Endothelial cell (in vitro differentiated cells): ENCODE data around the gene HDAC11. TPM values are rescaled to one million over a fixed set of nuclear protein-coding genes. Genes with fewer than 3 reads are reported as not detected.
A peak's percentile ranks its signal among the peaks of the same experiment; 100 is the strongest.

Experiments used
- DNase-seq: peaks from one replicate; pipeline ENCODE4 v3.0.0; 2021; ENCODE audit warnings: low spot score
- H3K27ac Mint-ChIP-seq: one replicate; pipeline ENCODE4 v1.8.0; 2021; ENCODE audit warnings: mixed read lengths, inconsistent platforms; ENCODE audit not compliant: unreplicated experiment
- H3K27me3 Mint-ChIP-seq: one replicate; pipeline ENCODE4 v1.8.0; 2021; ENCODE audit warnings: mild to moderate bottlenecking, moderate library complexity, mixed read lengths, inconsistent platforms; ENCODE audit not compliant: unreplicated experiment
- H3K36me3 Mint-ChIP-seq: one replicate; pipeline ENCODE4 v1.8.0; 2021; ENCODE audit warnings: mild to moderate bottlenecking, low read depth, mixed read lengths, inconsistent platforms; ENCODE audit not compliant: unreplicated experiment
- H3K4me1 Mint-ChIP-seq: one replicate; pipeline ENCODE4 v1.8.0; 2021; ENCODE audit warnings: mild to moderate bottlenecking, mixed read lengths, inconsistent platforms; ENCODE audit not compliant: unreplicated experiment
- H3K4me3 Mint-ChIP-seq: one replicate; pipeline ENCODE4 v1.8.0; 2021; ENCODE audit warnings: mild to moderate bottlenecking, mixed read lengths, inconsistent platforms; ENCODE audit not compliant: unreplicated experiment
- H3K9me3 Mint-ChIP-seq: one replicate; pipeline ENCODE4 v1.8.0; 2021; ENCODE audit warnings: mixed read lengths, inconsistent platforms; ENCODE audit not compliant: unreplicated experiment
- total RNA-seq: library from RNA; stranded (reverse); fragmentation: NEBNext Ultra II Directional; extraction: Animal tissue kit (Norgen Biotek cat#: 25700); gene quantifications from one replicate; pipeline ENCODE4 v1.2.1, GENCODE V29; 2021; ENCODE audit not compliant: unreplicated experiment
- TF ChIP-seq, protein P1 (sequence below): fragments of 200-600 bp; sonication (generic); IDR thresholded peaks from one replicate; pipeline ENCODE4 v1.5.0; 2021; ENCODE audit warnings: antibody characterized with exemption; ENCODE audit not compliant: unreplicated experiment

The HDAC11 gene
- total RNA-seq, 1 donor from 2014 or later = 14.8 TPM

DNA sequence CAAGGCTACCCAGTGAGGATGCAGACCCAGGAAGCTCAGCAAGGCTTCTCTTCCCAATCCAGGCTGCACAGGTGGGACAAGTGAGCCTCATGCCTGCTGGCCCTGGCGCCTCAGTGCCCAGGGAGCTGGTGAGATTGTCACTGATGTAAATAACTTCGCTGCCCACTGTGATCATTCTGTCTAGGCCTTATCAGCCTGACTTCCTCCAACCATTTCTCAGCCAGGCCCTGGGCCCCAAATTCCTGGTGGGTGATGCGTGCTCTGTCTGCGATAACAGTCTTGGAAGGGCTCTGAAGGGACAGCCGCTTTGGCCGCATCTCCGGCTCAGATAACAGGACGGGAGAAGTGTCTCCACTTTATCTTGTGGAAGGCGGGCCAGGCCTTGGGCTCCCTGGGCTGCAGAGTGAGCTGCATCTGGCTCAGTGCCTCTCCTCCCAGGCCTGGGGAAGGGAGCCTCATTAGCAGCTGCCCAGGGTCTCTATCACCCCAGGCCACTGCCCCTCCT, 66.6 kb downstream of the HDAC11 start:
- DNase-seq = no peak
- TF ChIP-seq, protein P1, sequence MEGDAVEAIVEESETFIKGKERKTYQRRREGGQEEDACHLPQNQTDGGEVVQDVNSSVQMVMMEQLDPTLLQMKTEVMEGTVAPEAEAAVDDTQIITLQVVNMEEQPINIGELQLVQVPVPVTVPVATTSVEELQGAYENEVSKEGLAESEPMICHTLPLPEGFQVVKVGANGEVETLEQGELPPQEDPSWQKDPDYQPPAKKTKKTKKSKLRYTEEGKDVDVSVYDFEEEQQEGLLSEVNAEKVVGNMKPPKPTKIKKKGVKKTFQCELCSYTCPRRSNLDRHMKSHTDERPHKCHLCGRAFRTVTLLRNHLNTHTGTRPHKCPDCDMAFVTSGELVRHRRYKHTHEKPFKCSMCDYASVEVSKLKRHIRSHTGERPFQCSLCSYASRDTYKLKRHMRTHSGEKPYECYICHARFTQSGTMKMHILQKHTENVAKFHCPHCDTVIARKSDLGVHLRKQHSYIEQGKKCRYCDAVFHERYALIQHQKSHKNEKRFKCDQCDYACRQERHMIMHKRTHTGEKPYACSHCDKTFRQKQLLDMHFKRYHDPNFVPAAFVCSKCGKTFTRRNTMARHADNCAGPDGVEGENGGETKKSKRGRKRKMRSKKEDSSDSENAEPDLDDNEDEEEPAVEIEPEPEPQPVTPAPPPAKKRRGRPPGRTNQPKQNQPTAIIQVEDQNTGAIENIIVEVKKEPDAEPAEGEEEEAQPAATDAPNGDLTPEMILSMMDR = no peak
- peaks cover 12% of the 10 kb centered on the region for H3K36me3 Mint-ChIP-seq
- H3K27ac Mint-ChIP-seq = no peak overlapping the region
- H3K27me3 Mint-ChIP-seq = peaks cover 14% of the 10 kb centered on the region
- H3K9me3 Mint-ChIP-seq = no peaks in the 10 kb centered on the region
- H3K4me1 Mint-ChIP-seq = peaks cover 14% of the 10 kb centered on the region
- no peak overlapping the region for H3K4me3 Mint-ChIP-seq

DNA sequence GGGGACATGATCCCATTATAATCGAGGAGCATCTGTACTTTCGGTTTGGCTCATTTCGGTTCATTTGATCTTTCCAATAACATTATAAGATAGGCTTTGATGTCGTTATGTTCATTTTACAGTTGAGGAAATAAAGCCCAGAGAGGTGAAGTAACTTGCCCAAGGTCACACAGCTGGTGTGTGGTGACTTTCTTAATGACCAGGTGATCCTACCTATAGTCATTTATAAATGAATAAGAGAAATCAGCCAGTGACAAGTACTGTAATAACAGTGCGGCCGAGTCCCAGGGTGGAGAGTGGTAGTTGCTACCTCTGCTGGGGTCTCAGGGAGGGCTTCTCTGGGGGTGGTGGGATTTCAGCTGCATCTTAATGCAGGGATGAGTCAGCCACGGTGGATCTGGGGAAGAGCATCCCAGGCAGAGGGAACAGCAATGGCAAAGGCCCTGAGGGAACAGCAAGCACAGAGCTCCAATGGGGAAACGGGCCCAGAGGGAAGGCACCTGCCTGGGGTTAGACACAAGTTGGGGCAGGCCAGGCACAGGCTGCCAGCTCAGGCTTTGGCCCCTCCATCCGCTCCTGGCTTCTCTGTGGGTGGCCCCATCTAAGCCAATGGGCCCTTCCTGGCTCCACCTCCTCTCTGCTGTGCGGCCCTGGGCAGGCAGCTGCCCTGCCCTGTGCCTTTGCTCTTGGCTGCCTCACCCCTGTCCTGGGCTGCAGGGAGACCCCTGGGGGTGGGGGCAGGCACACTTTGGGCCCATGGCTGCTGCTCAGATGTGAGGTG, 67.7 kb downstream of the HDAC11 start:
- H3K27ac Mint-ChIP-seq = peak overlapping the region; percentile 4
- H3K27me3 Mint-ChIP-seq = peaks cover 18% of the 10 kb centered on the region
- no peak for DNase-seq
- peak overlapping the region; percentile 37 for H3K4me3 Mint-ChIP-seq
- TF ChIP-seq, protein P1 = no peak
- H3K9me3 Mint-ChIP-seq = no peaks in the 10 kb centered on the region
- peaks cover 14% of the 10 kb centered on the region for H3K4me1 Mint-ChIP-seq
- peaks cover 12% of the 10 kb centered on the region for H3K36me3 Mint-ChIP-seq

DNA sequence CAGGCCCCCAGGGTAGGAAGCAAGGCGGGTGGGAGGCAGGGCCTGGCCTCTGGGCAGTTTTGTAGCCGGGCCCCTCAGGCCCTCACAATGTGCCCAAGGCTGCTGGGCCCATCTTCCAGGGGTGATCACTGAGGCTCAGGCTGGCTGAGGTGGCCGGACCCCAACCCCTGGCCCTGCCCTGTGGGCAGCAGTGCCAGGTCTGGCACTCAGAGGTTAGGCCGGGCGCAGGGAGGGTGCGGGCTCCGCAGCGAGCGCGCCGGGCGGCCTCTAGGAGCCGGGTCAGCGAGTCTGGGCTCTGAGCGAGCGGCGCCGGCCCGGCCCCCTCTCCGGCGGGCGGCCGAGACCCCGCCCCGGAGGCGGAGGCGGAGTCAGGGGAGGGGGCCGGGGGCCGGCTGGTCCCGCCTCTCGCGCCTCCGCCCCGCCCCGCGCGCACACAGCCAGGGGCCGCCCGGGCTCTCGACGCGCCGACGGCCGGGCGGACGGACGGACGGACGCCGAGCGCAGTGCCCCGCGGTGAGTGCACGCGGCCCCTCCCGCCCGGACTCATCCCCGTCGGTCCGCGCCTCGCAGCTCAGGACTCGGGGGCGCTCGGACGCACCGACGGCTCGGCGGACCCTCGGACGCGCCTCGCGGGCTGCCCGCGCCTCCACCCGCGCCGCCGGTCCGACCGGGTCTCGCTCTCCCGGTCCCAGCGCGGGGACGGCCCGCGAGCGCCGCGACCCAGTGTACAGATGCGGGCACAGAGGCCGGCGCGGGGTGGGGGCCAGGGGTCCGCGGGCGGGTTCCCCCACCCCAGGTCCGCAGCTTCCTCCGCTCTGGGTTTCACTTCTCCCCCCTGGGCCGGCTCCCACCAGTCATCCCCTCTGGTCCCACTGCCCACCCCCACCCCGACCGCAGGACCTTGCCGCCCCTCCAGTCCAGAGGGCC, 68.9 kb downstream of the HDAC11 start, which contains the start of gene FBLN2:
Gene FBLN2, plus strand, starts transcription at position 430 of the 927 bp plus-strand sequence. CDS start 21,231 bp downstream, outside the sequence.
- Mint-ChIP-seq H3K36me3 (peaks cover 12% of the 10 kb centered on the region), H3K9me3 (no peaks in the 10 kb centered on the region), H3K4me3 (peak within 1 kb of the TSS; percentile 72), H3K27ac (no peak within 1 kb of the TSS), H3K4me1 (peaks cover 14% of the 10 kb centered on the region), H3K27me3 (peaks cover 16% of the 10 kb centered on the region)
- peak; percentile 76 for DNase-seq
- TF ChIP-seq, protein P1 = no peak

DNA sequence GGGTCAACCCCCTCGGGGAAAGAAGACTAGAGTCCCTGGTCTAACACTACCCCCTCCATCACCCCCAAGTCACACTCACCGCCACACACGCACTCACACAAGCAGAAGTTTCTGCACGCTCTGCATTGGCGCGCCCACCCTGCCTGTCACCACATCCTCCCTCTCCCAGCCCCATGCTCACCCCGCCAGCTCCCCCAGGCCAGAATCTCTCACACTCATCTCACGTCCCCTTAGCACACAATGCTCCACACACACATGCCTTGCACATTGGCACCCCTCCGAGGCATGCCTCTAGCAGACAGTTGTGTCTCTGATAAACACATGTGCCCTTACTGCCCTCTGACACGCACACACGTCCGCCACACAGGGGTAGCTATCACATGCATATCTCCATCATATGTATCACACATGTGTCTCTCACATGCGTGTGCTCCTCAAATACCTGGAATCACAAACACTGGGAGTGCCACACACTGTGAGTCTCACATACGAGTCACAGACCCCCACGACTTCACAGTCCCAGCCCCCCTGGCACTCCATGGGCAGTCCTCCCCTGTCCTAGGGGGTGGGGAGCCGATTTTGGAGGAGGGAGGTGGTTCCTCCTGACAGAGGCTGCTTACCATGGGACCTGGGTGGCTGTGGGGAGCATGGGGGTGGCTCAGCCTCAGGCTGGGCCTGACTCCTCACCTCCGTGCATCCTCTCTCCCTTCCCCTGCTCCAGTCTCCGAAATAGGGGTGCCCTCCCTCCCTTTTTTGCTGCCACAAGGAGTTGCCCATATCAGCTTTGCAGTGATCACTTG, 69.7 kb downstream of the HDAC11 start:
- TF ChIP-seq, protein P1 = no peak
- Mint-ChIP-seq H3K4me3 (peak overlapping the region; percentile 72), H3K4me1 (peaks cover 14% of the 10 kb centered on the region), H3K9me3 (no peaks in the 10 kb centered on the region), H3K27me3 (peaks cover 18% of the 10 kb centered on the region), H3K36me3 (peaks cover 11% of the 10 kb centered on the region), H3K27ac (no peak overlapping the region)
- no peak for DNase-seq
